ENCODE results near the gene TAS1R3. TPM values are rescaled to one million over a fixed set of nuclear protein-coding genes. Genes with fewer than 3 reads are reported as not detected.

Gene TAS1R3
- total and polyA plus RNA-seq, 2 donors (not counting 1 experiment from before 2014, with no cell fraction given), result 4.1 to 11.7 TPM

DNA sequence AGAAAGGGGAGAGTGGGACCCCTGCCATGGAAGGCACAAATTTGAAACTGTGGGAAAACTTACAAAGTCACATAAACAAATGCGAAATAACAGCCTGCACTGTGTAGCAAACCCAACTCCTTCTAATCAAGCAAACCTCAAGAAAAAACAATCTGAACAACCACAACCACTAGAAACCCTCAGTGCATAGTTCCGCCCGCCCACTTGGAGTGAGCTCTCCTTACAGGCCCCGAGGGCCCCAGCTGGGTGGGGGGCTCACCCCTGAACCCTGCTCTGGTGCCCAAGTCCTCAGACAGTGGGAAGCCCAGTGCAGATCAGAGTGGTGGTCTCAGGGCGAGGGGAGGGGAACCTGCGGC, 28.2 kb downstream of the TAS1R3 start:
- H3K27ac Mint-ChIP-seq, result peak overlapping the region; percentile 7
- no peak overlapping the region for H3K4me3 ChIP-seq (ENCODE audit: control extremely low read depth in 1 of 5, extremely low read depth in 1 of 5, insufficient read depth in 1 of 5, low read depth in 2 of 5, low read length in 4 of 5)
- POLR2A ChIA-PET, result no interaction called here
- H3K27me3 ChIP-seq (replicated peaks in 1 of 4; ENCODE audit: control extremely low read depth in 1 of 4, control insufficient read depth in 3 of 4, insufficient read depth in 4 of 4, low read length in 3 of 4), result peaks cover 0 to 49% (median 13%) of the 10 kb centered on the region in 4 experiments
- no peak for TF ChIP-seq EZH2 (IDR thresholded peaks at IDR 0.05; ENCODE audit: borderline replicate concordance, insufficient read depth, low read depth, low read length, poor library complexity, severe bottlenecking)
- TF ChIP-seq, protein P1, sequence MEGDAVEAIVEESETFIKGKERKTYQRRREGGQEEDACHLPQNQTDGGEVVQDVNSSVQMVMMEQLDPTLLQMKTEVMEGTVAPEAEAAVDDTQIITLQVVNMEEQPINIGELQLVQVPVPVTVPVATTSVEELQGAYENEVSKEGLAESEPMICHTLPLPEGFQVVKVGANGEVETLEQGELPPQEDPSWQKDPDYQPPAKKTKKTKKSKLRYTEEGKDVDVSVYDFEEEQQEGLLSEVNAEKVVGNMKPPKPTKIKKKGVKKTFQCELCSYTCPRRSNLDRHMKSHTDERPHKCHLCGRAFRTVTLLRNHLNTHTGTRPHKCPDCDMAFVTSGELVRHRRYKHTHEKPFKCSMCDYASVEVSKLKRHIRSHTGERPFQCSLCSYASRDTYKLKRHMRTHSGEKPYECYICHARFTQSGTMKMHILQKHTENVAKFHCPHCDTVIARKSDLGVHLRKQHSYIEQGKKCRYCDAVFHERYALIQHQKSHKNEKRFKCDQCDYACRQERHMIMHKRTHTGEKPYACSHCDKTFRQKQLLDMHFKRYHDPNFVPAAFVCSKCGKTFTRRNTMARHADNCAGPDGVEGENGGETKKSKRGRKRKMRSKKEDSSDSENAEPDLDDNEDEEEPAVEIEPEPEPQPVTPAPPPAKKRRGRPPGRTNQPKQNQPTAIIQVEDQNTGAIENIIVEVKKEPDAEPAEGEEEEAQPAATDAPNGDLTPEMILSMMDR (IDR thresholded peaks at IDR 0.05), result no peak
- H3K4me2 ChIP-seq (replicated peaks; ENCODE audit: low read depth, low read length, poor library complexity, severe bottlenecking), result no peak overlapping the region
- H3K79me2 ChIP-seq (ENCODE audit: control insufficient read depth, insufficient read depth, low read length), result no peaks in the 10 kb centered on the region
- H3K27me3 Mint-ChIP-seq, result peaks cover 25% of the 10 kb centered on the region
- H3K36me3 ChIP-seq (replicated peaks in 1 of 2; ENCODE audit: control extremely low read depth in 1 of 2, control insufficient read depth in 1 of 2, extremely low read depth in 1 of 2, insufficient read depth in 2 of 2, low read length in 1 of 2), result no peaks in the 10 kb centered on the region
- no peak overlapping the region for H3K27ac ChIP-seq (ENCODE audit: low read length in 2 of 2)
- no peaks in the 10 kb centered on the region for H3K9me3 Mint-ChIP-seq (ENCODE audit: insufficient read depth)
- WGBS (ENCODE audit: insufficient coverage), result 43% methylated on average over 3 of the region's 6 CpGs
- no peak overlapping the region for H2AFZ ChIP-seq (ENCODE audit: insufficient read depth, low read depth, low read length, poor library complexity, severe bottlenecking)
- no peak for DNase-seq
- no peak overlapping the region for H3K4me3 Mint-ChIP-seq
- H3K4me1 Mint-ChIP-seq, result peaks cover 10% of the 10 kb centered on the region
- ATAC-seq (ENCODE audit: low read depth), result no peak
- no peak overlapping the region for H3K9ac ChIP-seq (ENCODE audit: low read length)
- H3K9me3 ChIP-seq (ENCODE audit: control extremely low read depth in 1 of 3, control insufficient read depth in 2 of 3, insufficient read depth in 1 of 3, low read length in 2 of 3), result peaks cover 0 to 6% (median 0%) of the 10 kb centered on the region in 3 donors
- H4K20me1 ChIP-seq (ENCODE audit: control insufficient read depth, insufficient read depth, low read length, poor library complexity, severe bottlenecking), result no peaks in the 10 kb centered on the region
- intact Hi-C loops (cut with micrococcal nuclease), result no loop called here
- peaks cover 12 to 17% of the 10 kb centered on the region in 2 donors for H3K4me1 ChIP-seq (ENCODE audit: control insufficient read depth in 2 of 2, insufficient read depth in 2 of 2, low read length in 2 of 2)
- CTCF ChIA-PET, result no interaction called here

DNA sequence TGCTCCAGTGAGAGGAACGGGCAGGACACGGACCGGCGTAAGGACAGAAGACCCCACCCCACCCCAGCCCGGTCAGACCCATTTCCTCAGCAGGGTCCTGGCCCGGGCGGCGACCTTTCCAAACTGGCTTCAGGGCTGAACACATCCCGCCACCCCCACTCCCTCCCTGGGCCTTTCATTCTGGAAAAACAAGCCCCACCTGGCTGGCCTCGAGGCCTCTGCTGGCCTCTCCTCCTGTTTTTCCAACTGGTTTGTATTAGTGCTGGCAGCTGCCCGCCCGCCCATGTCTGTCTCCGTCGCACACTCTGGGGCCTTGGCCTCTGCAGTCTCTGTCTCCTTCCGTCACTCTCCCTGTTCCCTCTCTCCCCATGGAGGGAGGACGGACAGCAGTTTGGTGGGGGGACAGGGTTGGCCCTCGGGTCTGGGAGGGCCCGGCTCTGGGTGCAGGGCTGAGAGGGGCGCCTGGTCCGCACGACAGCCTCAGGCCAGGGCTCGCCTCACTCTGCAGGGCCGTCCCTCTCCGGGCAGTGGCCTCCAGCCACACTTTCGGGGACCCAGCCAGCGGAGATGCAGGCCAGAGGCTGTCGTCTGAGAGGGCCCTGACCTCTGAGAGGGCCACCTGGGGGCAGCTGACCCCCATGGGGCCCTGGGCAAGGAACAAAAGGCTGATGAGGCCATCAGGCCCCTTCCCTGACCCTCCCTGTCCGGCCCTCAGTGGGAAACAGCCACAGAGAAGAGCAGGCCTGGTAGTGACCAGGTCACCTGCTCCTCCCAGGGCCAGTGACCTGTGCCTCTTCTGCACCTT, 28.8 kb downstream of the TAS1R3 start:
- WGBS (ENCODE audit: insufficient coverage), result 78% methylated on average over 24 of the region's 28 CpGs

More for the DNA sequence above, 28.8 kb downstream of the TAS1R3 start:
- Mint-ChIP-seq H3K9me3 (ENCODE audit: insufficient read depth) (no peaks in the 10 kb centered on the region), H3K4me1 (peaks cover 8% of the 10 kb centered on the region), H3K27ac (no peak overlapping the region), H3K27me3 (peaks cover 24% of the 10 kb centered on the region), H3K4me3 (no peak overlapping the region)
- DNase-seq (no peak), ATAC-seq (ENCODE audit: low read depth) (no peak)
- TF ChIP-seq, protein P1 (IDR thresholded peaks at IDR 0.05), result no peak
- TF ChIP-seq EZH2 (IDR thresholded peaks at IDR 0.05; ENCODE audit: borderline replicate concordance, insufficient read depth, low read depth, low read length, poor library complexity, severe bottlenecking), result no peak
- no peak overlapping the region for H3K27ac ChIP-seq (ENCODE audit: low read length in 2 of 2)
- no peak overlapping the region for H3K4me2 ChIP-seq (replicated peaks; ENCODE audit: low read depth, low read length, poor library complexity, severe bottlenecking)
- H3K4me1 ChIP-seq (ENCODE audit: control insufficient read depth in 2 of 2, insufficient read depth in 2 of 2, low read length in 2 of 2), result peaks cover 11 to 14% of the 10 kb centered on the region in 2 donors
- peaks cover 0 to 46% (median 13%) of the 10 kb centered on the region in 4 experiments for H3K27me3 ChIP-seq (replicated peaks in 1 of 4; ENCODE audit: control extremely low read depth in 1 of 4, control insufficient read depth in 3 of 4, insufficient read depth in 4 of 4, low read length in 3 of 4)
- no peaks in the 10 kb centered on the region for H3K36me3 ChIP-seq (replicated peaks in 1 of 2; ENCODE audit: control extremely low read depth in 1 of 2, control insufficient read depth in 1 of 2, extremely low read depth in 1 of 2, insufficient read depth in 2 of 2, low read length in 1 of 2)
- no peaks in the 10 kb centered on the region for H3K79me2 ChIP-seq (ENCODE audit: control insufficient read depth, insufficient read depth, low read length)
- H3K9ac ChIP-seq (ENCODE audit: low read length), result no peak overlapping the region
- peaks cover 0 to 6% (median 0%) of the 10 kb centered on the region in 3 donors for H3K9me3 ChIP-seq (ENCODE audit: control extremely low read depth in 1 of 3, control insufficient read depth in 2 of 3, insufficient read depth in 1 of 3, low read length in 2 of 3)
- H2AFZ ChIP-seq (ENCODE audit: insufficient read depth, low read depth, low read length, poor library complexity, severe bottlenecking), result no peak overlapping the region
- H4K20me1 ChIP-seq (ENCODE audit: control insufficient read depth, insufficient read depth, low read length, poor library complexity, severe bottlenecking), result no peaks in the 10 kb centered on the region
- no peak overlapping the region for H3K4me3 ChIP-seq (ENCODE audit: control extremely low read depth in 1 of 5, extremely low read depth in 1 of 5, insufficient read depth in 1 of 5, low read depth in 2 of 5, low read length in 4 of 5)
- intact Hi-C loops (cut with micrococcal nuclease), result no loop called here
- ChIA-PET CTCF (no interaction called here), POLR2A (no interaction called here)
